NCI-H2196 (cell line): ENCODE measurements around the gene ZNF654.
A peak's percentile ranks its signal among the peaks of the same experiment; 100 is the strongest.
"Not testable (repeated sequence)": the region's sequence is repeated elsewhere in the genome, so short reads cannot be mapped to it uniquely, and the experiment has no call there.

Experiments used
- DNase-seq: peaks from one replicate; lab custom pipeline; 2025; ENCODE audit not compliant: unreplicated experiment; lab: John Stamatoyannopoulos, UW

Gene ZNF654

GRCh38 chr3:88058581-88059379, at the start of gene ZNF654, which contains the start of gene CGGBP1:
Gene ZNF654, plus strand, starts transcription at chr3:88059255. Its CDS starts 65 bp downstream, at chr3:88059320.
Gene CGGBP1, minus strand, starts transcription at chr3:88059005. Its CDS starts 3,029 bp downstream, at chr3:88055976.
- peak; percentile 86 for DNase-seq

- no peak for DNase-seq
These were observed 48.2 kb upstream of the ZNF654 start for GRCh38 chr3:88010810-88011209.

GRCh38 chr3:88013592-88013991, 45.5 kb upstream of the ZNF654 start:
- no peak for DNase-seq

- not testable (repeated sequence) for DNase-seq
These were observed 43.4 kb upstream of the ZNF654 start for GRCh38 chr3:88015656-88016055.

DNA sequence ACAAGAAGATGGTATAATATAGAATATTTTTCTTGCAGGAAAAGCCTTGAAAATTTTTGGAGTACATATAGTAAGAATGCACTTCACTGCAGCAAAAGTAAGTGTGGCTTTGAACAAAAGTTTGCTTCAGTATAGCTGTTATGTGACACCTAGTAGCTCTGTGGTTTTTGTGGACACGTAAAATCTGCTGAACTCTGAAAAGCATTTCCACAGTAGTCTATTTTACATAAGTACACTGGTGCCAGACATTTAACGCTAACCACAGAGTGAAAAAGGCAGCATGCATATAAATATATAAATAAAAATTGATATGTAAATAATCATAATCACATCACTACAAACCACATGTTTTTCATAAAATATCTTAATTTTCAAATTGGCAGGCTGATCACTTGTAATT, 40.0 kb upstream of the ZNF654 start:
- DNase-seq: no peak

DNA sequence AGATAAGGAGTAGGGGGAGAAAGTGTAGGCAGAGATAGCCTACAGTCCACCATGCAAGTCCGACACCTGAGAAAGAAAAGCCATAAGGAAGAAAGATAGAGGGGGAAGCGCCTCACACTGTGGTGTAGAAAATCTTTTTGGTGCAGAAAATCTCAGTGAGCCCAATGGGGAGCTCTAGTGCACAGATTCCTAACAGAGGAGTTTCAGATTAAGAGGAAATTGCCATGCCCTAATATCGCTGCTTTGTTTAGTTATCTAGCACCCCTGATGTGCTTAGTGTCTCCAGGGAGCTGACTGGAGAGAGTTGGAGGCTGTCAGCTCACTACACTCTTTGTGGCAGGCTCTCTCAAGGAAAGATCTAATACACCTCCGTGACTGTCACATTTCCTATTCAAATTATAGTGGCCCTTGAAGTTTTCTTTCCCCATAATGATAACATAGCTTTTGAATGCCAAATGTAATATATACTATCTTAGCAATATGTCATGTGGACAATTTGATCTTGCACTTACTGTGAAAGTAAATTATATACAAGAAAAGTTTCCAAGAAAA, 34.0 kb upstream of the ZNF654 start:
- no peak for DNase-seq

GRCh38 chr3:88028876-88029275, 30.2 kb upstream of the ZNF654 start:
- DNase-seq: no peak

GRCh38 chr3:88030210-88030609, 28.8 kb upstream of the ZNF654 start:
- DNase-seq: no peak

DNA sequence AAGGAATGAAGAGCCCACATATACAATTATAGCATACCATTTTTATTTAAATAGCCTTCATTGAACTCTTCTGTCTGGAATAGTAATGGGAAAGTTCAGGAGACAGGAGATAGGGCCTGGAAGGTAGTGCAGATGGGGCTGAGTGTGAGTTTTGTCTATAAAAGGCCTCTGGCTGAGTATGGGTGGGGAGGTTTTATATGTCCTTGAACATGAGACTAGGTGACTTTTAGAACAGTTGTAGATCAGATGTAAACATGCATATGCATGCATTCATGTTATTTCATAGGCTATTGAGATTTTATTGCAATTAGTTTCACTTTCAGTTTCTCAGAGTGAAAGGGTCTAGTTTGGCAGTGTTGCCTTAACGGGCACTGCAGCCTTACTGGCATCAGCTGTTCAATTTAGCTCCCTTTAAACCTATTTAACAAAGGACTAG, 27.4 kb upstream of the ZNF654 start:
- no peak for DNase-seq

DNA sequence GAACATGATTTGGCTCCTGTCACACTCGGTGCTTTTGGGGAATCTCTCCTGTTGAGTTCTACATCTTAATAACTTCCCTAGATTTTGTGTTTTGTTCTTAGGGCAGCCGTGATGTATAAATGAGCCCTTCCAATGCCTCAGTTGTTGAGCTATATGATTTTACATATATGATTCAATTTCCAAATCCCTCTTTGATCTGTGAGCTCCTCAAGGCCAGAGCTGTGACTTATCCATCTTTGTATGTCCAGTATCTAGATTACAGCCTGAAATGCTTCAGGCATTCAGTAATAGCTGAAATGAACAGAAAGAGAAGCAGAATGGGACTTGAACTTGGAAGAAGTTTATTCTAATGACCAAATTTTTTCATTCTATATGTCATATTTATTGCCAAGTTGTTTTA, 26.8 kb upstream of the ZNF654 start:
- no peak for DNase-seq

DNA sequence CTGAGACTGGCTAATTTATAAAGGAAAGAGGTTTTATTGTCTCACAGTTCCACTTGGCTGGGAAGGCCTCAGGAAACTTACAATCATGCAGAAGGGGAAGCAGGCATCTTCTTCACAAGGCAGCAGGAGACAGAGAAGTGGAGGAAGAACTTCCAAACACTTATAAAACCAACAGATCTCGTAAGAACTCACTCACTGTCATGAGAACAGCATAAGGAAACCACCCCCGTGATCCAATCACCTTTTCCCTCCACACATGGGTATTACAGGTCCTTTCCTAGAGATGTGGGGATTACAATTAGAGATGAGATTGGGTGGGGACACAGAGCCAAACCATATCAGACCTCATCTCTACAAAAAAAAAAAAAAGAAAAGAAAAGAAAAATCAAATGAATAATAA, 26.0 kb upstream of the ZNF654 start:
- no peak for DNase-seq

- DNase-seq: no peak
These were observed 25.2 kb upstream of the ZNF654 start for GRCh38 chr3:88033808-88034207.

GRCh38 chr3:88034491-88035275, 24.4 kb upstream of the ZNF654 start:
- DNase-seq: no peak

DNA sequence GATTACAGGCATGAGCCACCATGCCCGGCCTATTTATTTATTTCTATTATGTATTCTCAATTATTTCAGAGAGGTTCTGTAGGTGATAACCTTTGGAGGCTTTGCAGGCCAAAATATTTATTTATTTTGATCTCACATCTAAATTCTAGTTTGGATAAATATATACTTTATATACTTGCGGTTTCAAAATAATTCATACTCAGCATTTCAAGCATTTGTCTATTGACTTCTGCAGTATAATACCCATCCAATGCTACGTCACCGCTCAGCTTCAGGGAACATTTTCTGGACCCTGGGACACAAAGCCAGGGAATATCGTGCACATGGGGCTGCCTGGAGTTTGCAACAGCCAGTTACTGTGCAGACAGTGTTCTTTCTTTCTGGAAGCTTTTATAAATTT, 22.8 kb upstream of the ZNF654 start:
- DNase-seq: no peak

DNA sequence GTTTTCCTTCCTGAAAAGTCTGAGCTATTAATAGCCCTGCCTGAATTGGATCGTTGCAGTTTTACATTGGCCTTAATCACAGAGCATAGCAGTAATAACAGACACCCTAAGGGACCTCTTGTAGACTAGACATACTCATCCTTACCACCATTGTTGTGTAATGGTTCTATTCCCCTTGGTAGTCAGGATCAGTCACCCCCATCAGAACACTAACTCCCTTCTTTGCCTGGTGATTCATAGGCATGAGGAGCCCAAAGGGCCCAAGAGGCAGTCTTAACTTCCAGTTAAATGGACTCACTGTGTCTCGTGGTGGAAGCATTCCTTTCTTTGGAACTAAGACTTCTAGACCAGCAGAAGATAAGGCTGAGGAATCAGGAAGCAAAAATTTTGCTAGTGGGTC, 20.5 kb upstream of the ZNF654 start:
- DNase-seq: no peak

GRCh38 chr3:88040529-88040928, 18.5 kb upstream of the ZNF654 start:
- no peak for DNase-seq

DNA sequence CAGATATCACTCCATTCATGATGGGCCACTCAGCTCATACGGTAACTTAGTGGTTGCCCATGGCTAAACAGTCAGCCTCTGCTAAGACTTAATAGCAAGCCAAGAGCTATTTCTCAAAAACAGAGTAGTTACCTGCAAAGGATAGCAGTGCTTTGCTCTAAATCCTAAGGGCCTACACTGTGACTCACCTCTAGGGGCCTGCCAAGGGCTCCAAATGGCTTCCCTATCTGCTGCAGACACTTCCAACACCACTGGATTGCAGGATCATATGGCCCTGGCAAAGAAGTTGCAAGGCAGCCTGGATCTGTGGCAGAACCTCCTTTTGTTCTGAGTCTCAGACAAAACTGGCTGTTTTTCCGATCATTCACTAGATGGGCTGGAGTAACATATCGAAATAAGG, 18.1 kb upstream of the ZNF654 start:
- no peak for DNase-seq

- no peak for DNase-seq
These were observed 14.6 kb upstream of the ZNF654 start for GRCh38 chr3:88044411-88044810.

GRCh38 chr3:88046766-88047165, 12.3 kb upstream of the ZNF654 start:
- DNase-seq: no peak

DNA sequence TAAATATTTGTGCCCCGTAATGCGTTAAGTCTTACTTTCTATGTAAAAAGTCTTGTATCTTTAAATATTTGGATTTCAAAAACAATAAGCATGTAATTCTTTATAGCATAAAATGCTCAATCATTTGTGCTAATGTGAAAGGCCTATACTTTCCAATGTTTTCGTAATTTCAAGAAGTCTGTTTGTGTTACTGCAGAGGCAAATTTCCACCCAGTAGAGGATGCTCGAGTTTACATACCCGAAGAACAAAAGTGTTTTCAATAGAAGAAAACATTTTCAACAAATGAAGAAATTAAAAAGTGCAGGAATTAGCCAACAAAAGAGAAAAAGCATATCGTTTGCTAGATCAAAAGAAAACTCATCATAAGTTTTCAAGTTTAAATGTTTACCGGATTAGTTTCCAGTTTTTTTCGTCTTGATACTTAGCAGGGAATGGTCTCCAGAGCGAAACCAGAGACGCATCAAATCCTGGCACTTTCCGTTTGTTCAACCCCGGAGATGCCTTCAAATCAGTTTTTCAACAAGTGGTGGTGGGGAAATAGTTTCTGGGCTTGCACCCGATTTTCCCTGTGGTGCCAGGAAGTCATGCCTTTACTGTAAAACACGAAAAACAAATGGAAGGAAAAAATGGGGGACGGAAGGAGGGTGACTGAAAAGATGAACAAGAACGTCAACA, 1.3 kb upstream of the ZNF654 start:
- DNase-seq: no peak

GRCh38 chr3:88058306-88058580, 812 bp upstream of the ZNF654 start:
- DNase-seq: no peak
